ENCODE results near the gene PTX4. TPM values are rescaled to one million over a fixed set of nuclear protein-coding genes. Genes with fewer than 3 reads are reported as not detected.

The PTX4 gene
- polyA plus RNA-seq, 3 donors, result 0.19 TPM; not detected in 2

DNA sequence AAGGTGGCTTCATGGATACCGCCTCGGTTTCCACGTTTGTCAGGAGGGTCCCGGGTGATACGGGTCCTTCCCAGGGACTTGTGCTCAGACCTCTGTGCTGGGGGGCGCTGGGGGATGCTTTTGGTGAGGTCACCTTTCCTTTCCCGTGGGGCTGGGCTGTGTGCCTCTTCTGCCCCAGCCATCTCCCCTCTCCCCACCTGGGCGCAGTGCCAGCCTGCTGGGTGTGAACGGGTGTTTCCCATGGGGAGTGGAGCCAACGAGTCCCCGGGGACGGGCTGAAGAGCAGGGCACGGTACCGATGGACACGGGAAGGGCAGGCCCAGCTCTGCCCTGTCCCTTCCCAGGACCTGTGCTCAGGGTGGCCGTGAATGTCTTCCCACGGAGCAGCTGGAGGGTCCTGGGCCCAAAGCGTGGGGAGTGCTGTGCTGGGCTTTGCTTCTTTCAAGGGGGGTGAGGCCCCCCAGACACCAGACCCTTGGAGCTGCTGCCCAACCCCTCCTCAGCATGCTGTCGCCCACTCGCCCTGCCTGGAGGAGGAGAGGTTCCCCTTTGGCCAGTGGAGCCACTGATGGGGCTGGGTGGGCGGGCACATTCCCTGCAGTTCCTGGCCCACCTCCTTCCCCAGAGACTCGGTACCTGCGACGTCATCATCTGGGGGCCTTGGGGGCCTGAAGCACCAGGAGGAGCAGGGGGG is 19.9 kb upstream of the PTX4 start:
- Mint-ChIP-seq H3K27me3 (ENCODE audit: low read depth in 3 of 3) (no peaks in the 10 kb centered on the region), H3K27ac (no peak overlapping the region), H3K36me3 (peaks cover 28 to 64% of the 10 kb centered on the region in 2 donors), H3K4me3 (no peak overlapping the region), H3K4me1 (no peaks in the 10 kb centered on the region), H3K9me3 (peaks cover 2 to 12% (median 9%) of the 10 kb centered on the region in 7 donors)
- Histone ChIP-seq H4K20me1 (ENCODE audit: insufficient read depth, low read length) (no peaks in the 10 kb centered on the region), H3K36me3 (replicated peaks in 1 of 2; ENCODE audit: control insufficient read depth in 1 of 2, insufficient read depth in 2 of 2, low read length in 2 of 2) (peaks cover 34 to 58% of the 10 kb centered on the region in 2 donors), H3K4me3 (replicated peaks in 1 of 3; ENCODE audit: low read depth in 2 of 3, low read length in 3 of 3) (no peak overlapping the region), H3K79me2 (ENCODE audit: insufficient read depth, low read length) (no peaks in the 10 kb centered on the region), H3K4me1 (ENCODE audit: control insufficient read depth in 1 of 2, insufficient read depth in 2 of 2, low read length in 2 of 2) (no peaks in the 10 kb centered on the region), H3K27me3 (ENCODE audit: control insufficient read depth in 2 of 2, insufficient read depth in 2 of 2, low read length in 2 of 2) (no peaks in the 10 kb centered on the region), H2AFZ (ENCODE audit: insufficient read depth, low read depth, low read length, poor library complexity, severe bottlenecking) (no peak overlapping the region), H3K9ac (ENCODE audit: insufficient read depth, low read length, poor library complexity, severe bottlenecking) (no peak overlapping the region), H3K9me3 (replicated peaks in 1 of 2; ENCODE audit: control insufficient read depth in 1 of 2, insufficient read depth in 1 of 2, low read length in 2 of 2) (peaks cover 0 to 8% of the 10 kb centered on the region in 2 donors), H3K4me2 (replicated peaks; ENCODE audit: extremely low read depth, low read length, poor library complexity, severe bottlenecking) (no peak overlapping the region), H3K27ac (ENCODE audit: low read depth in 1 of 2, low read length in 2 of 2) (no peak overlapping the region)
- no peak for DNase-seq
- TF ChIP-seq, protein P1, sequence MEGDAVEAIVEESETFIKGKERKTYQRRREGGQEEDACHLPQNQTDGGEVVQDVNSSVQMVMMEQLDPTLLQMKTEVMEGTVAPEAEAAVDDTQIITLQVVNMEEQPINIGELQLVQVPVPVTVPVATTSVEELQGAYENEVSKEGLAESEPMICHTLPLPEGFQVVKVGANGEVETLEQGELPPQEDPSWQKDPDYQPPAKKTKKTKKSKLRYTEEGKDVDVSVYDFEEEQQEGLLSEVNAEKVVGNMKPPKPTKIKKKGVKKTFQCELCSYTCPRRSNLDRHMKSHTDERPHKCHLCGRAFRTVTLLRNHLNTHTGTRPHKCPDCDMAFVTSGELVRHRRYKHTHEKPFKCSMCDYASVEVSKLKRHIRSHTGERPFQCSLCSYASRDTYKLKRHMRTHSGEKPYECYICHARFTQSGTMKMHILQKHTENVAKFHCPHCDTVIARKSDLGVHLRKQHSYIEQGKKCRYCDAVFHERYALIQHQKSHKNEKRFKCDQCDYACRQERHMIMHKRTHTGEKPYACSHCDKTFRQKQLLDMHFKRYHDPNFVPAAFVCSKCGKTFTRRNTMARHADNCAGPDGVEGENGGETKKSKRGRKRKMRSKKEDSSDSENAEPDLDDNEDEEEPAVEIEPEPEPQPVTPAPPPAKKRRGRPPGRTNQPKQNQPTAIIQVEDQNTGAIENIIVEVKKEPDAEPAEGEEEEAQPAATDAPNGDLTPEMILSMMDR (IDR thresholded peaks at IDR 0.05), result no peak
- 94% methylated on average over 11 of the region's 24 CpGs for WGBS (ENCODE audit: insufficient coverage)
- intact Hi-C loops (cut with micrococcal nuclease), result loop anchor here in 1 of 2 donors (10.0 kb wide), 1 partner anchor 54 kb away; no protein-coding TSS in a partner anchor

DNA sequence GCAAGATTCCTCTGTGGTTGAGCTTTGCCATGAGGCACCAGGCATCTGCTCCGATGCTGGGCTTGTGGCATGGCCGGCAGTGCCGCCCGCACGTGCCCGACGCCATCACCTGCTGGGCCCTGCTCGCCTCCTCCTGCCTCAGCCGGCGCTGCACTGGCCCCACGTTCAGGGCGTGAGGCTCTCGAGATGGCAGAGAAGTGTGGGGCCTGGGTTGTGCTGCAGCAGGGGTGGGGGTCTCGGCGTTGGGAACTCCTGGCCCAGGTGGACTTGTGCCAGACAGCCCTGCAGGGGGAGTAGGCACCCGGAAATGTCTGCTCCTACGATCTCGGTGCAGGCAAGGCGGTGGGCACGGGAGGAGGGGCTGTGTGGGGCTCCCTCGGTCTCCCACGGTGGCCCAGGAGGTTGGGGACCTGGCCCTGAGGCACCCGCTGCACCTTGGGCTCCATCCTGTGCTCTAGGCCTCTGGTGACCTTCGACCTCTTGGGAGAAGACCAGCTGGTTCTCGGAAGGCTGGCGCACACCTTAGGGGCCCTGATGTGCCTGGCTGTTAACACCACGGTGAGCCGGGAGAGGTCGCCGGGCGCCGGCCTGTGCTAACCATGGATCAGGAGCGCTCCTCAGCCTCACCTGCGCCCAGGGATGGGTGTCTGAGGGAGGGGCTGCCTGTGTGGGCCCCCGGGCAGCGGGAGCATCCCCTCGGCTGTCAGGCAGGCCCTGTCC is 17.9 kb upstream of the PTX4 start:
- Mint-ChIP-seq H3K27ac (no peak overlapping the region), H3K27me3 (ENCODE audit: low read depth in 3 of 3) (no peaks in the 10 kb centered on the region), H3K4me3 (no peak overlapping the region), H3K36me3 (peaks cover 39 to 70% of the 10 kb centered on the region in 2 donors), H3K4me1 (no peaks in the 10 kb centered on the region), H3K9me3 (peaks cover 0 to 5% (median 1%) of the 10 kb centered on the region in 7 donors)
- DNase-seq, result no peak
- TF ChIP-seq, protein P1 (IDR thresholded peaks at IDR 0.05), result no peak
- Histone ChIP-seq H3K4me1 (ENCODE audit: control insufficient read depth in 1 of 2, insufficient read depth in 2 of 2, low read length in 2 of 2) (no peaks in the 10 kb centered on the region), H3K79me2 (ENCODE audit: insufficient read depth, low read length) (no peaks in the 10 kb centered on the region), H3K9ac (ENCODE audit: insufficient read depth, low read length, poor library complexity, severe bottlenecking) (no peak overlapping the region), H3K4me2 (replicated peaks; ENCODE audit: extremely low read depth, low read length, poor library complexity, severe bottlenecking) (no peak overlapping the region), H3K4me3 (replicated peaks in 1 of 3; ENCODE audit: low read depth in 2 of 3, low read length in 3 of 3) (no peak overlapping the region), H3K27me3 (ENCODE audit: control insufficient read depth in 2 of 2, insufficient read depth in 2 of 2, low read length in 2 of 2) (no peaks in the 10 kb centered on the region), H3K36me3 (replicated peaks in 1 of 2; ENCODE audit: control insufficient read depth in 1 of 2, insufficient read depth in 2 of 2, low read length in 2 of 2) (peaks cover 54 to 78% of the 10 kb centered on the region in 2 donors), H3K27ac (ENCODE audit: low read depth in 1 of 2, low read length in 2 of 2) (no peak overlapping the region), H4K20me1 (ENCODE audit: insufficient read depth, low read length) (no peaks in the 10 kb centered on the region), H3K9me3 (replicated peaks in 1 of 2; ENCODE audit: control insufficient read depth in 1 of 2, insufficient read depth in 1 of 2, low read length in 2 of 2) (no peaks in the 10 kb centered on the region), H2AFZ (ENCODE audit: insufficient read depth, low read depth, low read length, poor library complexity, severe bottlenecking) (no peak overlapping the region)
- intact Hi-C loops (cut with micrococcal nuclease), result loop anchor here in 1 of 2 donors (10.0 kb wide), 1 partner anchor 52 kb away; no protein-coding TSS in a partner anchor
- 97% methylated on average over 35 of the region's 37 CpGs for WGBS (ENCODE audit: insufficient coverage)

Data from CD14-positive monocyte (primary cell).